Measurements from ENCODE around the gene MYLK. TPM values are rescaled to one million over a fixed set of nuclear protein-coding genes. Genes with fewer than 3 reads are reported as not detected.
A peak's percentile ranks its signal among the peaks of the same experiment; 100 is the strongest.
"Not testable (repeated sequence)": the region's sequence is repeated elsewhere in the genome, so short reads cannot be mapped to it uniquely, and the experiment has no call there.

The MYLK gene
- polyA plus RNA-seq, 5 donors: 332 to 513 (median 397) TPM

- DNase-seq: no peak
Measured at GRCh38 chr3:123724306-123724705, 159.8 kb downstream of the MYLK start.

GRCh38 chr3:123723522-123724168, 160.5 kb downstream of the MYLK start:
- DNase-seq: peak; percentile 82 to 88

- DNase-seq: peak; percentile 90 to 94
Measured at GRCh38 chr3:123723070-123723469, 161.1 kb downstream of the MYLK start.

GRCh38 chr3:123722456-123722855, 161.7 kb downstream of the MYLK start:
- DNase-seq: peak in 1 of 2 donors; percentile 54

- no peak for DNase-seq
Measured at GRCh38 chr3:123722021-123722420, 162.1 kb downstream of the MYLK start.

- DNase-seq: not testable (repeated sequence)
Measured at GRCh38 chr3:123721095-123721689, 162.9 kb downstream of the MYLK start.

- no peak for DNase-seq
Measured at GRCh38 chr3:123720638-123721037, 163.5 kb downstream of the MYLK start.

- no peak for DNase-seq
Measured at GRCh38 chr3:123719862-123720453, 164.2 kb downstream of the MYLK start.

- peak; percentile 83 to 93 for DNase-seq
Measured at GRCh38 chr3:123719061-123719756, 164.9 kb downstream of the MYLK start.

GRCh38 chr3:123718108-123718507, 166.0 kb downstream of the MYLK start:
- DNase-seq: no peak

- DNase-seq: not testable (repeated sequence)
Measured at GRCh38 chr3:123717451-123717850, 166.7 kb downstream of the MYLK start.

GRCh38 chr3:123716411-123716810, 167.7 kb downstream of the MYLK start:
- DNase-seq: no peak

- DNase-seq: no peak
Measured at GRCh38 chr3:123713211-123713610, 170.9 kb downstream of the MYLK start.

- no peak for DNase-seq
Measured at GRCh38 chr3:123712077-123712860, 171.9 kb downstream of the MYLK start.

- DNase-seq: no peak
Measured at GRCh38 chr3:123711356-123711755, 172.8 kb downstream of the MYLK start.

- DNase-seq: no peak
Measured at GRCh38 chr3:123708531-123708930, 175.6 kb downstream of the MYLK start.

- not testable (repeated sequence) for DNase-seq
Measured at GRCh38 chr3:123707641-123708040, 176.5 kb downstream of the MYLK start.

GRCh38 chr3:123706871-123707270, 177.3 kb downstream of the MYLK start:
- DNase-seq: no peak

GRCh38 chr3:123705488-123706285, 178.4 kb downstream of the MYLK start:
- no peak for DNase-seq

GRCh38 chr3:123703663-123704062, 180.5 kb downstream of the MYLK start:
- DNase-seq: not testable (repeated sequence)

GRCh38 chr3:123702720-123703119, 181.4 kb downstream of the MYLK start:
- DNase-seq: no peak

All from right lung (tissue), 5 donors.